PC-3 (cell line): ENCODE results near the gene IST1. TPM values are rescaled to one million over a fixed set of nuclear protein-coding genes. Genes with fewer than 3 reads are reported as not detected.
"Not testable (repeated sequence)": the region's sequence is repeated elsewhere in the genome, so short reads cannot be mapped to it uniquely, and the experiment has no call there.

Experiments used
- ATAC-seq: fragments of 200-7000 bp; cut with Tn5 transposase; 2 replicates; pipeline ENCODE4 v1.9.1; 2020; ENCODE audit warnings: mild to moderate bottlenecking, moderate library complexity
- BruUV-seq: library from RNA; stranded (reverse); fragments of 400-500 nt; replicated peaks from 2 replicates; lab custom pipeline; 2021; lab: Mats Ljungman, UMichigan
- CTCF ChIA-PET: fragments of 300-600 bp; sonication (Branson Sonifier 250); formaldehyde crosslinking; loops from one replicate; lab custom pipeline; 2022; ENCODE audit warnings: antibody characterized with exemption; lab: Charles Lee
- POLR2A ChIA-PET: fragments of 300-600 bp; sonication (Branson Sonifier 250); formaldehyde crosslinking; loops from one replicate; lab custom pipeline; 2022; ENCODE audit warnings: antibody characterized with exemption; ENCODE audit not compliant: unreplicated experiment; lab: Charles Lee
- DNase-seq: peaks from one replicate; pipeline ENCODE4 v3.0.0-alpha.2; 2015
- H2AFZ ChIP-seq: fragments of 300-600 bp; sonication (generic); 2 replicates; pipeline ENCODE4 v1.6.0; 2016; ENCODE audit warnings: antibody characterized with exemption, low read length
- H3F3A ChIP-seq: fragments of 300-600 bp; sonication (generic); one replicate; pipeline ENCODE4 v1.6.0; 2017; ENCODE audit warnings: antibody characterized with exemption, low read length, control low read depth, mild to moderate bottlenecking; ENCODE audit not compliant: unreplicated experiment
- H3K27ac ChIP-seq: fragments of 300-600 bp; sonication (generic); 2 replicates; pipeline ENCODE4 v1.5.1; 2016; ENCODE audit warnings: mild to moderate bottlenecking, low read length
- H3K27me3 ChIP-seq: fragments of 300-600 bp; sonication (generic); 2 replicates; pipeline ENCODE4 v1.6.1; 2016; ENCODE audit warnings: low read length, mixed read lengths
- H3K36me3 ChIP-seq: fragments of 300-600 bp; sonication (generic); 2 replicates; pipeline ENCODE4 v1.6.1; 2016; ENCODE audit warnings: low read depth, mixed run types, low read length, mixed read lengths
- H3K4me1 ChIP-seq: fragments of 300-600 bp; sonication (generic); 2 replicates; pipeline ENCODE4 v1.5.1; 2016; ENCODE audit warnings: low read length; ENCODE audit not compliant: insufficient read depth
- H3K4me2 ChIP-seq: fragments of 300-600 bp; sonication (generic); 2 replicates; pipeline ENCODE4 v1.6.0; 2016; ENCODE audit warnings: low read length
- H3K4me3 ChIP-seq: fragments of 300-600 bp; sonication (generic); 2 replicates; pipeline ENCODE4 v1.5.1; 2016; ENCODE audit warnings: mild to moderate bottlenecking, low read length, mixed read lengths
- H3K79me2 ChIP-seq: fragments of 300-600 bp; sonication (generic); 2 replicates; pipeline ENCODE4 v1.6.1; 2017; ENCODE audit warnings: low read length, mixed read lengths
- H3K9ac ChIP-seq: fragments of 300-600 bp; sonication (generic); 2 replicates; pipeline ENCODE4 v1.6.0; 2016; ENCODE audit warnings: mild to moderate bottlenecking, low read length
- H3K9me2 ChIP-seq: fragments of 300-600 bp; sonication (generic); replicated peaks from 2 replicates; pipeline ENCODE4 v1.6.1; 2016; ENCODE audit warnings: mixed run types, low read length, mixed read lengths
- H3K9me3 ChIP-seq: fragments of 300-600 bp; sonication (generic); 2 replicates; pipeline ENCODE4 v1.6.1; 2016; ENCODE audit warnings: low read length, mixed read lengths
- H4K20me1 ChIP-seq: fragments of 300-600 bp; sonication (generic); 2 replicates; pipeline ENCODE4 v1.6.1; 2016; ENCODE audit warnings: low read length, mixed read lengths
- CTCF ChIP-seq: fragments of 300-600 bp; sonication (generic); conservative IDR thresholded peaks from 2 replicates; pipeline ENCODE4 v1.5.1; 2017; ENCODE audit warnings: antibody characterized with exemption, low read depth, mild to moderate bottlenecking, low read length
- EZH2 ChIP-seq: fragments of 300-600 bp; sonication (generic); IDR thresholded peaks from one replicate; pipeline ENCODE4 v1.6.1; 2017; ENCODE audit warnings: antibody characterized with exemption, mild to moderate bottlenecking, low read length; ENCODE audit not compliant: unreplicated experiment
- EZH2phosphoT487 ChIP-seq: fragments of 300-600 bp; sonication (generic); IDR thresholded peaks from 2 replicates; pipeline ENCODE4 v1.6.1; 2018; ENCODE audit warnings: mild to moderate bottlenecking, antibody characterized with exemption, low read length, borderline replicate concordance
- intact Hi-C: fragments of 100-400 bp; cut with micrococcal nuclease; formaldehyde crosslinking; loops from 2 replicates; pipeline ENCODE4 v1.9.0; 2023
- total RNA-seq: library from RNA; depleted of rRNA; stranded (reverse); fragments of >200 nt; gene quantifications from 2 replicates; pipeline ENCODE4 v1.2.3, GENCODE V29; 2014

The IST1 gene
- total RNA-seq, 1 experiment from 2014 or later = 86.4 TPM

- Histone ChIP-seq H3K9ac (no peak overlapping the region), H3K4me3 (no peak overlapping the region), H3F3A (no peaks in the 10 kb centered on the region), H3K36me3 (no peaks in the 10 kb centered on the region), H3K9me2 (no peaks in the 10 kb centered on the region), H3K4me2 (no peak overlapping the region), H4K20me1 (peaks cover 44% of the 10 kb centered on the region), H2AFZ (no peak overlapping the region), H3K9me3 (no peaks in the 10 kb centered on the region), H3K27ac (no peak overlapping the region), H3K79me2 (peaks cover 100% of the 10 kb centered on the region), H3K4me1 (no peaks in the 10 kb centered on the region), H3K27me3 (no peaks in the 10 kb centered on the region)
- ChIA-PET POLR2A (no interaction called here), CTCF (no interaction called here)
- TF ChIP-seq CTCF (no peak), EZH2phosphoT487 (no peak), EZH2 (no peak)
- no peak for ATAC-seq
- intact Hi-C loops = no loop called here
- no peak for DNase-seq
- no TSS peak for BruUV-seq
These were observed 8.3 kb downstream of the IST1 start for GRCh38 chr16:71903608-71904007.

- H3K79me2 ChIP-seq = peaks cover 100% of the 10 kb centered on the region
- no peaks in the 10 kb centered on the region for H3K36me3 ChIP-seq
- no peak overlapping the region for H2AFZ ChIP-seq
- no peaks in the 10 kb centered on the region for H3K9me3 ChIP-seq
- peaks cover 41% of the 10 kb centered on the region for H4K20me1 ChIP-seq
- no peak overlapping the region for H3K27ac ChIP-seq
- ChIA-PET CTCF (no interaction called here), POLR2A (interaction anchor here (0.6 kb wide), 1 partner anchor 14 kb away, joined by 7 read pairs; no protein-coding TSS in a partner anchor)
- DNase-seq (no peak), ATAC-seq (no peak)
- no peak overlapping the region for H3K4me3 ChIP-seq
- H3K9ac ChIP-seq = no peak overlapping the region
- TF ChIP-seq EZH2phosphoT487 = no peak
- no peak for TF ChIP-seq CTCF
- no peak for TF ChIP-seq EZH2
- no peaks in the 10 kb centered on the region for H3K9me2 ChIP-seq
- intact Hi-C loops = no loop called here
- H3K4me1 ChIP-seq = no peaks in the 10 kb centered on the region
- no peak overlapping the region for H3K4me2 ChIP-seq
- no TSS peak for BruUV-seq
- no peaks in the 10 kb centered on the region for H3F3A ChIP-seq
- no peaks in the 10 kb centered on the region for H3K27me3 ChIP-seq
These were observed 8.9 kb downstream of the IST1 start for GRCh38 chr16:71904239-71904638.

- H3K4me2 ChIP-seq, DNase-seq, intact Hi-C loops, H3K27me3 ChIP-seq, H2AFZ ChIP-seq, CTCF ChIA-PET, BruUV-seq, H3K9me2 ChIP-seq, H3K27ac ChIP-seq, H3K9me3 ChIP-seq, ATAC-seq, H3K36me3 ChIP-seq, H3K4me3 ChIP-seq, H3K4me1 ChIP-seq, H3F3A ChIP-seq, H3K9ac ChIP-seq, POLR2A ChIA-PET: not testable (repeated sequence)
- peaks cover 43% of the 10 kb centered on the region for H4K20me1 ChIP-seq
- H3K79me2 ChIP-seq = peaks cover 100% of the 10 kb centered on the region
These were observed 10.4 kb downstream of the IST1 start for GRCh38 chr16:71905765-71906164.
